Stimulated activated CD8-positive, alpha-beta memory T cell treated with anti-CD3 and anti-CD28 coated beads, Interleukin-4, amount 100 ng/mL, for 1 hour (primary cell): Measurements from ENCODE around the gene TAOK2.
"Not testable (repeated sequence)": the region's sequence is repeated elsewhere in the genome, so short reads cannot be mapped to it uniquely, and the experiment has no call there.

ENCODE experiments used
- DNase-seq, 2 donors: peaks; one replicate each; pipeline ENCODE4 v3.0.0-alpha.2; 2020; ENCODE audit warnings: low read depth in 2 of 2, low spot score in 1 of 2

Gene TAOK2

DNA sequence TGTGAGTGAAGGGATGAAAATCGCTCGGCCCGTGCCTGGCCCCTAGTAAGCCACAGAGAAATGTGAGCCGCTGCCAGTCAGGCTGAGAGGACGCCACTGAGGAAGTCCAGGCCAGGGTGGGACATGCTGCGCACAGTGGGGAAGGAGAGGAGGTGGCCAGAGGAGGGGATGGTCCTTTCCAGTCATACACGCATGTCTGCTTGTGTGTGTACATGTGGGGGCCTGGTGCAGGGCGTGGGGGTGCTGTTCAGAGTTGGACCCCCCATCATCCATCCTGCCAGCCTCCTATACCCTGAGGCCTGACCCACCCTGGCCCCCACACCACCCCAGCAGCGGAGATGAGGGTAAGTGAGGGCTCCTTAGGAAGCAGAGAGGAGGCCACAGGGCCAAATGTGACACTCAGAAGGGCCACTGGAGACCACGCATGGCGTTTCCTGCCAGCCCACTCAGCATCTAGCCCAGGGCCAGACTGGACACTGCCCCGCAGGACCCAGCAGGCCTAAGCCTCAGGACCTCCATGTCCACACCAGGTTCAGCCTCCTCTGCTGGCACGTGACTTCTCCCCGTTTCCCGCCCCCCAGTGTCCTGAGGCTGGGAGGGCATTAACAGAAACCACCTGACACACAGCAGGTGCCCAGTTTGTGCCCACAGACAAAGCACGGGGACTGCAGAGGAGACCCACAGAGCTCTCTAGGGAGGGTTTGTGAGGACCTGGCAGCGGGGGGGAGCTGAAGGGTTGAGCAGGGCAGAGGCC lies 30.2 kb downstream of the TAOK2 start:
- no peak for DNase-seq

DNA sequence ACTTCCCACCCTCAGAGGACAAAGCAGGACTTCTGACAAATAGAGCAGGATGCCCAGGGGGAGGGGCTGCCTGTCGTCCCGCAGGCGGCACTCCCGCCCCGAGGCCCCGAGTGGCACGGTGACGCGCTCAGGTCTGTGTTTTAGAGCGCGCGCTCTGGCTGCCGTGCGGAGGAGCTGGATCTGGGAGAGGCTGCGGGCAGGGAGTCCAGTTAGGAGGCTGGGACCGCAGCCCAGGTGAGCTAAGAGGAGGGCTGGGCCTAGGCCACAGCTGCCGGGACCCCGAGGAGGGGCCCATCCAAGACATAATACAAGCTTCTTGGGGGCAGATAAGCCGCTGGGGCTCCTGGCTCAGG lies 30.7 kb downstream of the TAOK2 start:
- no peak for DNase-seq

DNA sequence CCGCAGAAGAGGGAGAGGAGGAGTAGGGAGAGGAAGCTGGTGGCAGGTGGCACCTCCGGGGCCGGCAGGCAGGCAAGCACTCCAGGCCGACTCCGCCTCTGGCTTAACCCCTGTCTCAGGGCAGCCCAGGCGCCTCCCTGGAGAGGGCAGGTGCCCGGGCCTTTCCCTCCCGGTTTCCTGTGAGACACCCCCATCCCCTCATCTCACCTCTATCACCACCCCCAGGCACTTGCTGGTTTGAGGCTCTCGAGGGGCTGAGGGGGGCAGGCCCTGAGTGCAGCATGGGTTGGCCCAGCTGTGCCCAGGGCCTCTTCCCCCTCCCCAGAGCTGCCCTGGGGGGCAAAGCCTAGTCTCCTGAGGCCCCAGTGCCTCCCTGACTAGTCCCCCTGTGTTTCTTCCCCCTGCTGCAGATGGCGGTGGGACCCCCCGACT lies 31.2 kb downstream of the TAOK2 start:
- DNase-seq: no peak

DNA sequence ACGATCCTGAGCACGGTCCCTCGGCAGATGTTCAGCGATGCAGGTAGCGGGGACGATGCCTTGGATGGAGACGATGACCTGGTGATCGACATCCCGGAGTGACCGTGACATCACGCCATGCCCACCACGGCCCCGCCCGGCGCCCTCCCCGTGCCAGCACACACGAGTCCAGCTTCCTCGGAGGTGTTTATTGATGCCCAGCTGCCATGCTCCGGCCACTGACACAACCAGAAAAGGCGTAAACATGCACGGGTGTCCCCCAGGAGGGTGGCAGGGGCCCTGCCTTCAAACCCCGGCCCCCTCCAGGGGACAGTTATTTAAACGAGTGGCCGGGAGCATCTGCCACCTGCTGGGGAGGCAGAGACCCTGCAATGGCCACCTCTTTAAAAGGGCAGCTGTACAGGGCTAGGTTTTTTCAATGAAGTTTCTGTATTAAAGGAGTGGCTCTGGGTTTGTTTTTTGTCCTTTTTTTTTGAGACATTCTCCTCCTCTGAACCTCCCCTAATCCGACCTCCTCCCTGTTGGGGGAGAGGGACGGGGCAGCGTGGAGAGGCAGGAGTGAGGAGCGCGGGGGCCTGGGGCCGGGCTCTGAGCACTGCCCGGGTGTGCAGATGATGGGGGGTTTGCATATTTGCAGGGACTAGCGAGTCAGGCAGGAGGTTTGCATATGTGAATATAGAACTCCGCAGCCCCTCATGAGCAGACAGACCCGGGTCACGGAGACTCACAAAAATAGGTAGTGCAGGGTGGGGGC lies 31.9 kb downstream of the TAOK2 start:
- no peak for DNase-seq

DNA sequence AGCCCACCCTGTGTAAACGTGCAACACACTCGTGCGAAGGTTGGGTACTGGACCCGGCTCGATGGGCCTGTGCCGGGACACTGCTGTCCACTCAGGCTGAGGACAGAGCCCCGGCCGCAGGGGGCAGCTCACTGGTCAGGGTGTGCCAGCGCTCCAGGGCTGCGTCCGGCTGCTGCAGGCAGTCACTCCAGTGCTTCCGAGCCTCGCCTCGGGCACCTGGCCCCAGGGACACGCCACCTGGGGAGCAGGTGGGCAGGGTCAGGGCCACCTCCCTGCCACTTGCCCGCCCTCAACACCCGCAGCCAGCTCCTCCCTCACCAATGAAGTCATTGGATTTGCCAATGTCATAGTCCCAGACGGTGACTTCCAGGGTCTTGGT lies 32.4 kb downstream of the TAOK2 start:
- DNase-seq: no peak

DNA sequence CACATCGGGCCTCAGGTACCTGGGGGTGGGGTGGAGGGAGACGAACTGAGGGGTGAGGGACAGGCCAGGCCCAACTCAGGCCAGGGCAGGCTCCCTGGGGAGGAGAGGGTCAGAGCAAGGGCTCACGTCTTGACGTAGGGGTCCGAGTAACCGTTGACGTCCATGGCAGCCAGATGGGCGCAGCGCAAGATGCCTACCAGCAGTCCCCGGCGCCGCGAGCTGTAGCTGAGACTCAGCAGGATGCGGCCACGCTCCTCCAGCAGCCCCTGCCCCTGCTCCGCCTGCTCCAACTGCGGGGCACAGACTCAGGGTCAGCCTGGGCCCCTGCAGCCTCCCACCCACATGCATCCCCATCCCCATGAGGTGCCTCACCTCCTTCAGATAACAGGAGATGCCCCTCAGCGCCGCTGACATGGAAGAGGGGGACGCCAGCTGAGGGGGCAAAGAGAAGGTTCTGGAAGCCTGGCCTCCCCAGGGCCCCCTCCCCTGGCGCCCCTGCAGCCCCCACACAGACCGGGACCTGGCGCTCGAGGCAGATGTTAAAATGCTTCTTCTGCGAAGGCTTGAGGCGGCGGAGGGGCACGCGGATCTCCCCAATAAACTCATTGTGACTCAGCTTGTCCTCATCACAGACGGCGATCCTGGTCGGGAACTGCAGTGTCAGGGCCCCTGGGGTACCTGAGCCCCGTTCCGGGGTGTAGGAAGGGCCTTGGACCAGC lies 33.1 kb downstream of the TAOK2 start:
- DNase-seq: no peak

DNA sequence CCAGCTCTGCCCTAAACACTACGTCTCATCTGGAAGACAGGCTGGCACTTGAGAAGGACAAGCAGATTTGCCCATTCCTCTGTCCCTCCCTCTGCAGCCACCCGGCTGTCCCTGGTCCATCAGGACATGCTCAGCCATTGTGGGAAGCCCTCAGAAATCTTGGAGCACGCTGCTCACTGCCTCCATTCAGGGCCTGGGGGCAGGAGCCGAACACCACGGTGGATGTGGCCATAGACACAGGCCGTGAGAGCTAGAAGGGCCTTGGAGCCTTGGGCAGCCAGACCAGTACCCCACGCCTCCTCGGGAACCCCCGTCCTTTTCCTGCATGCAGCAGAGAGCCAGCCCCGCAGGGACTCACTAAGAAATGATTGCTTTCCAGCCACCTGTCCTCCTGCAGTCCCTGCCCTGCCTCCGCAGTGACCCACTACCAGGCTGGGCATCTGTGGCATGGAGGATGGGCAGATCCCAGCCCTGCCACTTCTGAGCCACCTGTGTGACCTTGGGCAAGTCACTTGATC lies 33.8 kb downstream of the TAOK2 start:
- DNase-seq: no peak

DNA sequence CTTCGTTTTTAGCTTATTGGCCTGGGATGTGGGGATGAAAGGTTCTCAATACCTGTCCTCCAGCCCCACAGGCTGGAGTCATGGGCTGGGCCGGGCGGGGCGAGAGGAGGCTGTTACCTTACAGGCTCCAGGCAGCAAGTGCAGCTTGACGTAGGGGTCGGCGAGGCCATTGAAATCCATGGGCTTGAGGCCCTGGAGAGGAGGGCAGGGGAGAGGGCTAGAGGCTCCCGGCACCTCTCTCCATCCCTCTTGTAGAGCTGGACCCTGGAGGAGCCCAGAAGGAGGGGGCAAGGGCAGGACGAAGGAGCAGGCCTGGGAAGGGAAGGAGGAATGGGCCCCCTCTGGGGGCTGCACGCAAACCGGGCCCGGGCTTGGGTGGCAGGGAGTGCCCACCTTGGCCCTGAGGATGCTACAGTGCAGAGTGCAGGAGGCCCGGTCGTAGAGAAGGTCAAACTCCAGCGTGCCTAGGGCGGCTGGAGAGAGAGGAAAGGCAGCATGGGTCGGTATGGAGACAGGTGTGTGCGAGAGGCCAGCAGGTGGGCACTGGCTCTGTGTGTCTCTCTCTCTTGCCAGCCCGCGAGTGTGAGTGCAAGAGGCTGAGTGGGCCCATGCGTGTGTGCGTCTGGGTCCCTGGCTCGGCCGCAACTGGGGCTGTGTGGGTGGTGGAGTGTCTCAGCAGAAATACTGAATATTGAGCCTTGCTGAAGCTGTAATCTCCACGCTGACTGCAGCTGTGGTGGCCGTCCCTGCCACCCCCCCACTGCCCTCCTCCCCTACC lies 35.6 kb downstream of the TAOK2 start:
- no peak for DNase-seq

DNA sequence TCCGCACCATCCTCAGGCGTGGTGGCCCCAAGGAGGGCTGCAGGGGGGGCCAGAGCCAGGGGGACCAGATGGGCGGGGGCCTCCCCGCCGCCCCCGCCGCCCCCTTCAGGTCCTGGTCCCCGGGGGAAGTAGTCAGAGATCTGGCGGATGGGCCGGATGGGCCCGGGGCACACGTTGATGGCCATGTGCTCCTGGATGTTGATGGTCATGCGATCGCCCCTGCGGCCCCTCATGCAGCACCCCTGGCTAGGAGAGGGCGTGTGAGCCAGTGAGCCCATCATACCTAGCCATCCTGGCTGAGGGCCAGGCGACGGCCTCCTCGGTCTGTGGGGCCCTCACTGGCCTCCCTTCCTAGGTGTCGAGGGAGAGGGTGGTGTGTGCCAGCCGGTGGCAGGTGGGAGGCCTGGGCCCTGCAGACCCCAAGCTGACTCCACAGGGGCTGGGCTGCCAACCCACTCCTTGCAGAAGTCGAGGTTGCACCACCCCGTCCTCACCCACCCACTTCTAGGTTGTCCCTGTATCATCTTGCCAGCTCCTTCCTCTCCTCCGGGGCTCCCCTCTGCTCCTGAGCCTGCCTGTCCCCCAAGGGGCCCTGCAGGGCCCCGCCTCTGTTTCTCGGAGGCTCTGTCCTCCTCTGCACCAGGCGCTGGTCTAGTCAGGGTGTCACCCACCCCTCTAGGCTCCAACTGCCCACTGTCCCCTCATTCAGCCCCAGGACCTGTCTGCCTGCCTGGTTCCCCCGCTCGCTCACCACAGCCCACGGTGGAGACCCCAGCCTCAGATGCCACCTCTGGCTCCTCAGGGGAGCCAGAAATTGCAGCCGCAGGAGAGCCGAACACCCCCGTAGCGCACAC lies 36.5 kb downstream of the TAOK2 start:
- DNase-seq: no peak

DNA sequence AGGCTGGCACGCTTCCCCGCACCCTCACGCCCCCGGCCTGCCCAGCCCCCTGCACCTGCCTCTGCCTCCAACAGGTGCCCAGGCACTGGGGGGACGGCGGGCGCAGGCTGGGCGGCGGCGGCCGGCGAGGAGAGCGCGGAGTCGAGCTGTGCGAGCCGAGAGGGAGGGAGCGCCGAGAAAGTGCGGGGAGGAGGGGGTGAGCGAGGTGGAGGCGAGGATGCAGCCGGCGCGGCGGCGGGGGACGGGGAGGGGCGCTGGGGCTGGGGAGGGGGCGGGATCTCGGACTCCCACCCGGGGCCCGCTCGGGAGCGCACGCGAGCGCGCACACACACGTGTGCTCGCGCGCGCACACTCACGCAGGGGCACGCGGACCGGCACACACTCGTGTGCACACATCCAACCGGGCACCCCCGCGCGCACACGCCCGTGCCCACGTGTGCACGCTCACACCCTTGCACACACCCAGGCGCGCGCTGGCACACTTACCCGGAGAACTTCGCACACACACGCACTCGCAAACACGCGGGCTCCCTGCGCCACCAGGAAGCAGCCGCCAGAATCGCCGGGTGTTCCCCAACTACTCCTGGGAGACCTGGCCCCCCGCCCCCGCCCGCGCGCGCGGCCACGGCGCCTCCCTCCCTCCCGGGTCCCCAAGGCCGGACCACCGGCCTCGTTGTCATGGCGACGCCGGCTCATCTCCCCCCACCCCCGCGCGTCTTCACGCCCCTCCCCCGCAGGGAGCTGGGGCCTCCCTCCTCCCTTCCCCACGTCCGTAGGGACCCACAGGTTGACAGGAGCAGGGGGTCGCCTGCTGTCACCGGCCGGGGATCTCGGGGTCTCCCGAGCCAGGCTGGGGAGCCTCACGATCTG lies 37.4 kb downstream of the TAOK2 start, which contains the start of gene DOC2A:
TSS of gene DOC2A (minus strand) at position 184 of the 870 bp plus-strand sequence. CDS start 805 bp downstream, outside the sequence.
- DNase-seq: no peak

DNA sequence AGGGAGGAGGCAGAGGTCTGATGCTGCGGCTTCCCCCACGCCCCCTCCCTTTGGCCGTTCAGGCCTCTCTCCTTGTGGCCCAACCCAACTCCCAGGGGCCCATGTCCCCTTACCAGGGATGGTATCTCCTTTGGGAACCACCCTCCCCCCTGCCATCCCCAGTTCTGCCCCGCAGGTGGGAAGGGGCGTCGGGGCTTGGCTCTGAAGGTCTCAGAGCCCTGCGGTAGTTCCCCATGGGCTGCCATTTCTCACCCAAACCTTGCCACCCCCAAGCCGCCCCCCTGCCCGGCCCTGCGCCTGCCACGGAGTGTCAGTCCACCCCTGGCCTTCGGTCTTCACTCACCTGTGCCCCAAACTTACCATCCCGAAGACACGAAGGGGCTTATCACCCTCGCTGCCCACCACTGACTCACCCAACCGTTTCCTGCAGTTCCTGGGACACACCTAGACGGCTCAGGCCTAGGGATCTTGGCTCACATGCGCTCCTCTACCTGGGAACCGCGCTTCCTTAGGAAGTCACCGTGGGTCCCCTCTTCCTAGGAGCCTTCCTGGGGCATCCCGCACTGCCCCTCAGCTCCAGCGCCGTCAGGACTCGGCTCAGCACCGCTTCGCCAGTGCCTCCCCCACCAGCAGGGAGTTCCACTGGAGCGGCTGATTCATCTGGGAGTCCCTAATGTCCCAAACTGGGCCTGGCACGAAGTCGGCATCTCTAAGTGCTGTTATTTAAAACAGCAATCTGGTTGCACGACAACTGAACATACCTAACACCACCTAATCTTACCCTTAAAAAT lies 38.2 kb downstream of the TAOK2 start:
- no peak for DNase-seq

DNA sequence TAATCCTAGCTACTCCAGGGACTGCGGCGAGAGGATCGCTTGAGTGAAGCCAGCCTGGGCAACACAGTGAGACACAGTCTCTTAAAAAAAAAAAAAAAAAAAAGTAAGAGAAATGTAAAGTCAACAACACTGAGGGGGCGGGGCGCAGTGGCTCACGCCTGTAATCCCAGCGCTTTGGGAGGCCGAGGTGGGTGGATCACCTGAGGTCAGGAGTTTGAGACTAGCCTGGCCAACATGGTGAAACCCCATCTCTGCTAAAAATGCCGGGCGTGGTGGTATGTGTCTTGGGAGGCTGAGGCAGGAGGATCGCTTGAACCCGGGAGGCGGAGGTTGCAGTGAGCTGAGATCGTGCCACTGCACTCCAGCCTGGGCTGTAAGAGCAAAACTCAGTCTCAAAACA lies 38.9 kb downstream of the TAOK2 start:
- DNase-seq: not testable (repeated sequence)

DNA sequence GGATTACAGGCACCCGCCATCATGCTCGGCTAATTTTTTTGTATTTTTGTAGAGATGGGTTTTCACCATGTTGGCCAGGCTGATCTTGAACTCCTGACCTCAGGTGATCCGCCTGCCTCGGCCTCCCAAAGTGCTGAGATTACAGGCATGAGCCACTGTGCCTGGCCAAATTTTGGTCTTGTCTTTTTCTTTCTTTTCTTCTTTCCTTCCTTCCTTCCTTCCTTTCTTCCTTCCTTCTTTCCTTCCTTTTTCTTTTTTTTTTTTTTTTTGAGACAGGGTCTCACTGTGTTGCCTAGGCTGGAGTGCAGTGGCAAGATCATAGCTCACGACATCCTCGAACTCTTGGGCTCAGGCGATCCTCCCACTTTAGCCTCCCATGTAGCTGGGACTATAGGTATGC lies 41.8 kb downstream of the TAOK2 start:
- not testable (repeated sequence) for DNase-seq

DNA sequence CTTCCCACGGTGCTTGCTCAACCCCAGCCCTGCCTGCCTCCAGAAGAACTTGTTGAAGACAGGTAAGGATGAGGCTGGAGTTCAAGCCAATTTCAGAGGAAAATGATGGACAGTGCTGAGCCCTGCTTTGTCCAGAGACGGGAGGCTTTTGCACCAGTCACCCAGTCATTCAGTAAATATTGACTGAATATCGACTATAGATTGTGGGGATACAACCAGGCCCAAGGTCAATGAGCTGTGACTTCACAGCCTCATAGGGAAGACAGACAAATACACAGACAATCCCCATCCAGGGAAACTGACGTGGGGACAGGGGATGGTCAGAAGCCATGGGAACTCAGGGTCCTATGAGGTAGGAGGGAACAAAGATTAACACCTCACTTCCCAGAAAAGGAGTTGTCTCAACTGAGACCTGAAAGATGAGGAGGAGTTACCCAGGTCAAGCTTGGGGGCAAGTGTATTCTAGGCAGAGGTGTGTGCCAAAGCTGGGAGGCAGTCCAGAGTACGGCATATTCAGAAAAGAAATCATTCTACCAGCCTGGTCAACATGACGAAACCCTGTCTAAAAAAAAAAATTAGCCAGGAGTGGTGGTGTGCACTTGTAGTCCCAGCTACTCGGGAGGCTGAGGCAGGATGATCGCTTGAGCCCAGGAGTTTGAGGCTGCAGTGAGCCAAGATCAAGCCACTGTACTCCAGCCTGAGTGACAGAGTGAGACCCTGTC lies 43.0 kb downstream of the TAOK2 start:
- no peak for DNase-seq

DNA sequence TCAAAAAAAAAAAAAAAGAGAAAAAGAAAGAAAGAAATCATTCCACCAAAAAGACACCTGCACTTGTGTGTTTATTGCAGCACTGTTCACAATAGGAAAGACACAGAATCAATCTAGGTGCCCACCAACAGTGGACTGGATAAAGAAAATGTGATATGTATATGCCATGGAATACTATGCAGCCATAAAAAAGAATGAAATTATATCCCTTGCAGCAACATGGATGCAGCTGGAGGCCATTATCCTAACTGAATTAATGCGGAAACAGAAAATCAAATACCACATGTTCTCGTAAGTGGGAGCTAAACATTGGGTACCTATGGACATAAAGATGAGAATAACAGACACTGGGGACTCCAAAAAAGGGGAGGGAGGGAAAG lies 43.6 kb downstream of the TAOK2 start:
- no peak for DNase-seq

DNA sequence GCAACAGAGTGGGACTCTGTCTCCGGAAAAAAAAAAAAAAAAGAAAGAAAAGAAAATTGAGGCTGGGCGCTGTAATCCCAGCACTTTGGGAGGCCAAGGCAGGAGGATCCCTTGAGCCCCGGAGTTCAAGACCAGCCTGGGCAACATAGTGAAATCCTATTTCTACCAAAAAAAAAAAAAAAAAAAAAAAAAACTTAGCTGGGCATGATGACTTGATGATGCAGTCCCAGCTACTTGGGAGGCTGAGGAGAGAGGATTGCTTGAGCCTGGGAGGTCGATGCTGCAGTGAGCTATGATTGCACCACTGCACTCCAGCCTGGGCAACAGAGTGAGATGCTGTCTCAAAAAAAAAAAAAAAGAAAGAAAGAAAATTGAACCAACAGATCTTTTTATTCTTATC lies 44.3 kb downstream of the TAOK2 start:
- DNase-seq: not testable (repeated sequence)

DNA sequence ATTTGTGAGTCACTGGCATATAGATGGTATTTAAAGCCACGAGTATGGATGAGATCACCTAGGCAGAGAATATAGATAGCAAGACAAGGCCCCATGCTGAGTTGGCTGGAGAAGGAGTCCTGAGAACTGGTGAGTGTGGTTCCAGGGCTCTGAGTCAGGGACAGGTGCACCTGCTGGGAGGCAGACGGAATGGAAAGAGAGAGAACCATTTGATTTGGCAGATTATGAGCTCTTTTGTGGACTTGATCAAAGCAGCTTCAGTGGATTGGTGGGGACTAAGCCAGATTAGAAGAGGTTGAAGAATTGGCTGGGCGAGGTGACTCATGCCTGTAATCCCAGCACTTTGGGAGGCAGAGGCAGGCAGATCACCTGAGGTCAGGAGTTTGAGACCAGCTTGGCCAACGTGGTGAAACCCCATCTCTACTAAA lies 45.1 kb downstream of the TAOK2 start:
- no peak for DNase-seq

DNA sequence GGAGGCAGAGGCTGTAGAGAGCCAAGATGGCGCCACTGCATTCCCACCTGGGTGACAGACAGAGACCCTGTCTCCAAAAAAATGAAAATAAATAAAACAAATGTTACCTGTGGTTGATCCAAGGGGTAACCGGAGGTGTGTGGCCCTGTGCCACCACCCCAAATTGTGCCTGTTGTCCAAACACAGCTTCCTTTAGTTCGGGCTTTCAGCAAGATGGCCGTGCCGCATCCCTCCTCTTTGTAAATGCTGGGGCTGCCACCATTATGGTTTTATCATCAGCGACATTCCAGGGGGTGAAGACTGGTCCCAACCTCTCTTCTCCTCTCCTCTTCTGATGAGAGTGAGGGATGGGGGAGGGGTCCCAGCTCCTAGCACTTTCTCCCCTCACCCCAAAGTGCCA lies 49.2 kb downstream of the TAOK2 start, which contains the start of gene C16orf92:
TSS of gene C16orf92 (plus strand) at position 312 of the 400 bp plus-strand sequence. CDS start 143 bp downstream, outside the sequence.
- DNase-seq: no peak
